ENCODE measurements around the gene CFAP119.
A peak's percentile ranks its signal among the peaks of the same experiment; 100 is the strongest.

CFAP119 gene

GRCh38 chr16:30715750-30716445 is 46.0 kb downstream of the CFAP119 start:
- no peak overlapping the region for H3K4me3 ChIP-seq
- peaks cover 85% of the 10 kb centered on the region for H4K20me1 ChIP-seq
- H3K27me3 ChIP-seq = no peaks in the 10 kb centered on the region
- TF ChIP-seq Cebpa-rat (IDR thresholded peaks at IDR 0.05) = no peak
- peaks cover 19% of the 10 kb centered on the region for H3K4me1 ChIP-seq
- H3K9me3 ChIP-seq = no peaks in the 10 kb centered on the region
- peak overlapping the region; percentile 43 for H3K4me2 ChIP-seq
- H3K9ac ChIP-seq = peak overlapping the region; percentile 27; the same call in 1 of the 2 replicates
- H3K27ac ChIP-seq = peak overlapping the region; percentile 26; the same call in 1 of the 2 replicates
- peaks cover 100% of the 10 kb centered on the region for H3K36me3 ChIP-seq

GRCh38 chr16:30711712-30712111 is 50.1 kb downstream of the CFAP119 start:
- peaks cover 19% of the 10 kb centered on the region for H3K4me1 ChIP-seq
- H4K20me1 ChIP-seq = peaks cover 84% of the 10 kb centered on the region
- no peak overlapping the region for H3K27ac ChIP-seq
- H3K27me3 ChIP-seq = 0 out of 2 replicates have a peak, but pooled peaks cover 3% of the 10 kb centered on the region
- H3K9me3 ChIP-seq = no peaks in the 10 kb centered on the region
- H3K4me2 ChIP-seq = no peak overlapping the region
- no peak overlapping the region for H3K9ac ChIP-seq
- H3K36me3 ChIP-seq = peaks cover 100% of the 10 kb centered on the region
- TF ChIP-seq Cebpa-rat (IDR thresholded peaks at IDR 0.05) = no peak
- H3K4me3 ChIP-seq = no peak overlapping the region

GRCh38 chr16:30710971-30711370 is 50.9 kb downstream of the CFAP119 start:
- TF ChIP-seq Cebpa-rat (IDR thresholded peaks at IDR 0.05) = no peak
- Histone ChIP-seq H3K4me1 (peaks cover 15% of the 10 kb centered on the region), H3K4me3 (no peak overlapping the region), H3K9ac (no peak overlapping the region), H3K27me3 (0 out of 2 replicates have a peak, but pooled peaks cover 3% of the 10 kb centered on the region), H4K20me1 (peaks cover 77% of the 10 kb centered on the region), H3K4me2 (no peak overlapping the region), H3K36me3 (peaks cover 100% of the 10 kb centered on the region), H3K27ac (no peak overlapping the region), H3K9me3 (no peaks in the 10 kb centered on the region)

All from BLaER1 (cell line).